Panc1 (cell line): ENCODE results near the gene SOCS1. TPM values are rescaled to one million over a fixed set of nuclear protein-coding genes. Genes with fewer than 3 reads are reported as not detected.
"Not testable (repeated sequence)": the region's sequence is repeated elsewhere in the genome, so short reads cannot be mapped to it uniquely, and the experiment has no call there.

Source experiments
- ATAC-seq: fragments of 200-7000 bp; cut with Tn5 transposase; 2 replicates; pipeline ENCODE4 v1.9.1; 2020; ENCODE audit warnings: mild to moderate bottlenecking, moderate library complexity
- BruUV-seq: library from RNA; stranded (reverse); fragments of 400-500 nt; replicated peaks from 2 replicates; lab custom pipeline; 2021; lab: Mats Ljungman, UMichigan
- CTCF ChIA-PET: fragments of 300-600 bp; sonication (Branson Sonifier 250); formaldehyde crosslinking; loops from one replicate; lab custom pipeline; 2022; ENCODE audit warnings: antibody characterized with exemption; lab: Charles Lee
- POLR2A ChIA-PET: fragments of 300-600 bp; sonication (Branson Sonifier 250); formaldehyde crosslinking; loops from one replicate; lab custom pipeline; 2022; ENCODE audit warnings: antibody characterized with exemption; lab: Charles Lee
- DNase-seq: peaks from one replicate; pipeline ENCODE4 v3.0.0-alpha.2; 2010; ENCODE audit warnings: low read depth, low spot score
- H3K27ac ChIP-seq: 2 replicates; pipeline ENCODE4 v1.5.1; 2011; ENCODE audit warnings: mild to moderate bottlenecking, low read length, inconsistent platforms
- H3K27me3 ChIP-seq: fragments of 200-500 bp; sonication (Bioruptor generic); 2 replicates; pipeline ENCODE4 v1.6.0; 2014; ENCODE audit warnings: low read length, inconsistent platforms; ENCODE audit not compliant: control insufficient read depth, insufficient read depth
- H3K36me3 ChIP-seq: fragments of 200-500 bp; sonication (Bioruptor generic); 2 replicates; pipeline ENCODE4 v1.5.1; 2014; ENCODE audit warnings: inconsistent platforms, mild to moderate bottlenecking, low read length, moderate library complexity; ENCODE audit not compliant: control insufficient read depth, insufficient read depth
- H3K4me1 ChIP-seq: 2 replicates; pipeline ENCODE4 v1.5.1; 2011; ENCODE audit warnings: inconsistent platforms, mild to moderate bottlenecking, low read length, moderate library complexity; ENCODE audit not compliant: control insufficient read depth, insufficient read depth
- H3K4me3 ChIP-seq, 2 experiments: 2 replicates each; pipeline ENCODE4 v1.5.1; 2011 to 2012; ENCODE audit warnings: low read depth in 2 of 2, low read length in 2 of 2, mild to moderate bottlenecking in 2 of 2, inconsistent platforms in 1 of 2, moderate library complexity in 1 of 2
- H3K9me3 ChIP-seq: fragments of 200-500 bp; sonication (Bioruptor generic); 2 replicates; pipeline ENCODE4 v1.5.1; 2014; ENCODE audit warnings: low read depth, mild to moderate bottlenecking, inconsistent platforms, low read length, moderate library complexity; ENCODE audit not compliant: control insufficient read depth, insufficient read depth
- POLR2AphosphoS5 ChIP-seq: IDR thresholded peaks from 2 replicates; pipeline ENCODE4 v1.6.1; 2012; ENCODE audit warnings: mild to moderate bottlenecking, low read depth, low read length, moderate library complexity
- SIN3A ChIP-seq: IDR thresholded peaks from 2 replicates; pipeline ENCODE4 v1.6.1; 2012; ENCODE audit warnings: low read depth, mild to moderate bottlenecking, low read length, moderate library complexity, borderline replicate concordance; ENCODE audit not compliant: insufficient read depth
- TCF7L2 ChIP-seq: IDR thresholded peaks from 2 replicates; pipeline ENCODE4 v1.6.1; 2011; ENCODE audit warnings: mild to moderate bottlenecking, low read depth, low read length, inconsistent platforms
- in situ Hi-C: cut with HindIII; loops from 2 replicates; pipeline ENCODE4 v1.10.0; 2016; ENCODE audit warnings: low sequenced_read_pairs, low pct_unique_long_range_greater_than_20kb
- intact Hi-C: fragments of 100-400 bp; cut with micrococcal nuclease; formaldehyde crosslinking; loops from one replicate; pipeline ENCODE4 v1.10.0; 2022; ENCODE audit not compliant: unreplicated experiment
- total RNA-seq: library from RNA; stranded (reverse); gene quantifications from one replicate; pipeline ENCODE4 v1.2.1, GENCODE V29; 2021; ENCODE audit not compliant: unreplicated experiment
- TF ChIP-seq, protein P1 (sequence below): fragments of 450-650 bp; IDR thresholded peaks from 2 replicates; pipeline ENCODE4 v1.5.1; 2017; ENCODE audit warnings: mild to moderate bottlenecking
- TF ChIP-seq, protein P2 (sequence below), 2 experiments: IDR thresholded peaks; 2 replicates each; pipeline ENCODE4 v1.6.1; 2011 to 2012; ENCODE audit warnings: low read depth in 2 of 2, control low read depth in 1 of 2, low read length in 1 of 2, mild to moderate bottlenecking in 1 of 2, moderate library complexity in 1 of 2; ENCODE audit not compliant: insufficient read depth in 1 of 2

SOCS1 gene
- total RNA-seq, 1 experiment from 2014 or later, result 4.8 TPM

- in situ Hi-C loops (no loop called here), intact Hi-C loops (no loop called here)
- Histone ChIP-seq H3K27me3 (no peaks in the 10 kb centered on the region), H3K9me3 (no peaks in the 10 kb centered on the region), H3K36me3 (no peaks in the 10 kb centered on the region), H3K4me3 (no peak overlapping the region), H3K27ac (no peak overlapping the region), H3K4me1 (peaks cover 15% of the 10 kb centered on the region)
- ATAC-seq (no peak), DNase-seq (no peak)
- ChIA-PET CTCF (no interaction called here), POLR2A (no interaction called here)
- no TSS peak for BruUV-seq
- TF ChIP-seq, protein P1, sequence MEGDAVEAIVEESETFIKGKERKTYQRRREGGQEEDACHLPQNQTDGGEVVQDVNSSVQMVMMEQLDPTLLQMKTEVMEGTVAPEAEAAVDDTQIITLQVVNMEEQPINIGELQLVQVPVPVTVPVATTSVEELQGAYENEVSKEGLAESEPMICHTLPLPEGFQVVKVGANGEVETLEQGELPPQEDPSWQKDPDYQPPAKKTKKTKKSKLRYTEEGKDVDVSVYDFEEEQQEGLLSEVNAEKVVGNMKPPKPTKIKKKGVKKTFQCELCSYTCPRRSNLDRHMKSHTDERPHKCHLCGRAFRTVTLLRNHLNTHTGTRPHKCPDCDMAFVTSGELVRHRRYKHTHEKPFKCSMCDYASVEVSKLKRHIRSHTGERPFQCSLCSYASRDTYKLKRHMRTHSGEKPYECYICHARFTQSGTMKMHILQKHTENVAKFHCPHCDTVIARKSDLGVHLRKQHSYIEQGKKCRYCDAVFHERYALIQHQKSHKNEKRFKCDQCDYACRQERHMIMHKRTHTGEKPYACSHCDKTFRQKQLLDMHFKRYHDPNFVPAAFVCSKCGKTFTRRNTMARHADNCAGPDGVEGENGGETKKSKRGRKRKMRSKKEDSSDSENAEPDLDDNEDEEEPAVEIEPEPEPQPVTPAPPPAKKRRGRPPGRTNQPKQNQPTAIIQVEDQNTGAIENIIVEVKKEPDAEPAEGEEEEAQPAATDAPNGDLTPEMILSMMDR, result no peak
- no peak for TF ChIP-seq SIN3A
- TF ChIP-seq, protein P2, sequence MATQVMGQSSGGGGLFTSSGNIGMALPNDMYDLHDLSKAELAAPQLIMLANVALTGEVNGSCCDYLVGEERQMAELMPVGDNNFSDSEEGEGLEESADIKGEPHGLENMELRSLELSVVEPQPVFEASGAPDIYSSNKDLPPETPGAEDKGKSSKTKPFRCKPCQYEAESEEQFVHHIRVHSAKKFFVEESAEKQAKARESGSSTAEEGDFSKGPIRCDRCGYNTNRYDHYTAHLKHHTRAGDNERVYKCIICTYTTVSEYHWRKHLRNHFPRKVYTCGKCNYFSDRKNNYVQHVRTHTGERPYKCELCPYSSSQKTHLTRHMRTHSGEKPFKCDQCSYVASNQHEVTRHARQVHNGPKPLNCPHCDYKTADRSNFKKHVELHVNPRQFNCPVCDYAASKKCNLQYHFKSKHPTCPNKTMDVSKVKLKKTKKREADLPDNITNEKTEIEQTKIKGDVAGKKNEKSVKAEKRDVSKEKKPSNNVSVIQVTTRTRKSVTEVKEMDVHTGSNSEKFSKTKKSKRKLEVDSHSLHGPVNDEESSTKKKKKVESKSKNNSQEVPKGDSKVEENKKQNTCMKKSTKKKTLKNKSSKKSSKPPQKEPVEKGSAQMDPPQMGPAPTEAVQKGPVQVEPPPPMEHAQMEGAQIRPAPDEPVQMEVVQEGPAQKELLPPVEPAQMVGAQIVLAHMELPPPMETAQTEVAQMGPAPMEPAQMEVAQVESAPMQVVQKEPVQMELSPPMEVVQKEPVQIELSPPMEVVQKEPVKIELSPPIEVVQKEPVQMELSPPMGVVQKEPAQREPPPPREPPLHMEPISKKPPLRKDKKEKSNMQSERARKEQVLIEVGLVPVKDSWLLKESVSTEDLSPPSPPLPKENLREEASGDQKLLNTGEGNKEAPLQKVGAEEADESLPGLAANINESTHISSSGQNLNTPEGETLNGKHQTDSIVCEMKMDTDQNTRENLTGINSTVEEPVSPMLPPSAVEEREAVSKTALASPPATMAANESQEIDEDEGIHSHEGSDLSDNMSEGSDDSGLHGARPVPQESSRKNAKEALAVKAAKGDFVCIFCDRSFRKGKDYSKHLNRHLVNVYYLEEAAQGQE (IDR thresholded peaks at IDR 0.05; ENCODE audit: insufficient read depth in 1 of 2, low read depth in 2 of 2, low read length in 1 of 2), result no peak
- TF ChIP-seq TCF7L2, result no peak
- no peak for TF ChIP-seq POLR2AphosphoS5
Observed at GRCh38 chr16:11300560-11300892, 44.5 kb upstream of the SOCS1 start.

DNA sequence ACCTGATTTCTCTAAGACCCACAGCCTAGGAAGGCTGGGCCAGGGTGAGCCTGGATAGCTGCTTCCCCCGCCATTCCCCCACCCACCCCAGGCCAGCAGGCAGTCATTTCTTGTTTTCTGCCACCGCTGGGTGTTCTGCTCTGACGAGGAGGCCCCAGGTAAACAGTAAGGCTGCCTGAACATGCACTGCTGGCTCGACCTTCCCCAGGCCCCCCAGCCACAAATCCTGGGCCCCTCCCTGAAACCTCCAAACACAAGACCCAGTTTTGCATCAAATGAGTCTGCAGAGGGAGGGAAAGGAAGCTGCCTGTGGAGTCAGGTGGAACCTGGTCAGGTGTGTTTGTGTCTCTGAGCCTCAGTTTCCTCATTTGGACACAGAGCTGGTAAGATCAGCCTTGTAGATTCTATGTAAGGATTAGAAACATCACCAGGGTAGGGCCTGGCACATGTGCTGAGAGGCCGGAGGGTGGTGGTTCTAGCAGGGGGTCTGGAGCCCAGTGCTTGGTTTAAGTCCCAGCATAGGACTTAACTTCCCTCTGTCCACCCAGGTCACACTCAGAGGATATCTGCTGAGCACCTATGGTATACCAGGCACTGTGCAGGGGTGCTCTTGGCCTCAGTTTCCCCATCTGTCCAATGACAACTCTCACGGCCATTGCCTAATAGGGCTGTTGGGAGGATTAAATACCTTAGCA lies 44.0 kb upstream of the SOCS1 start:
- no peak for ATAC-seq
- TF ChIP-seq SIN3A (no peak), TCF7L2 (no peak), POLR2AphosphoS5 (no peak)
- TF ChIP-seq, protein P2 (IDR thresholded peaks at IDR 0.05; ENCODE audit: insufficient read depth in 1 of 2, low read depth in 2 of 2, low read length in 1 of 2), result no peak
- TF ChIP-seq, protein P1, result no peak
- Histone ChIP-seq H3K36me3 (no peaks in the 10 kb centered on the region), H3K9me3 (no peaks in the 10 kb centered on the region), H3K27me3 (no peaks in the 10 kb centered on the region), H3K4me3 (no peak overlapping the region), H3K27ac (no peak overlapping the region), H3K4me1 (peaks cover 15% of the 10 kb centered on the region)
- POLR2A ChIA-PET, result no interaction called here
- CTCF ChIA-PET, result no interaction called here
- DNase-seq, result no peak
- in situ Hi-C loops, result no loop called here
- intact Hi-C loops, result no loop called here
- no TSS peak for BruUV-seq

DNA sequence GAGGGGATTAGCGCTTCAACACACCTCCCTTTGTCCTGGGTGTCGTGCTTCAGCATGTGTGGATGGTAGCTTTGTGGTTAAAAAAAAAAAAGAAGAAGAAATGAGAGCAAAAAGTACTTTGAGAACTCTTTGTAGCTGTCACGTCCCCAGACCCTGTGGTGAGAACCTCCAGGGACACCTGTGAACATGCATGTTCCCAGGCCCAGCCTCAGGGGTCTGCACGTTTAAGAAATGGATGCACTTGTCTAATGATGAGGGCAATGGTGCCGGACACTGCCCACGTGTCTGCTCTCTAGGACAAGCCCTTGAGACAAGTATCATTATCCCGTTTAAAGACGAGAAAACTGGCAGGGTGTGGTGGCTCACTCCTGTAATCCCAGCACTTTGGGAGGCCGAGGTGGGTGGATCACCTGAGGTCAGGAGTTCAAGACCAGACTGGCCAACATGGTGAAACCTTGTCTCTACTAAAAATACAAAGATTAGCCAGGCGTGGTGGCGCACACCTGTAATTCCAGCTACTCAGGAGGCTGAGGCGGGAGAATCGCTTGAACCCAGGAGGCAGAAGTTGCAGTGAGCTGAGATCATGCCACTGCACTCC lies 43.0 kb upstream of the SOCS1 start:
- intact Hi-C loops, result not testable (repeated sequence)

More for the DNA sequence above, 43.0 kb upstream of the SOCS1 start:
- CTCF ChIA-PET, H3K36me3 ChIP-seq, H3K4me3 ChIP-seq, in situ Hi-C loops, H3K27ac ChIP-seq, ATAC-seq, DNase-seq, POLR2A ChIA-PET, H3K9me3 ChIP-seq, BruUV-seq, H3K27me3 ChIP-seq: not testable (repeated sequence)
- H3K4me1 ChIP-seq, result peaks cover 15% of the 10 kb centered on the region
